ENCODE measurements around the gene PEX14.

PEX14 gene

GRCh38 chr1:10549904-10550664 is 75.3 kb downstream of the PEX14 start:
- DNase-seq (ENCODE audit: low spot score) = no peak

GRCh38 chr1:10553118-10553517 is 78.4 kb downstream of the PEX14 start:
- no peak for DNase-seq (ENCODE audit: low spot score)

DNA sequence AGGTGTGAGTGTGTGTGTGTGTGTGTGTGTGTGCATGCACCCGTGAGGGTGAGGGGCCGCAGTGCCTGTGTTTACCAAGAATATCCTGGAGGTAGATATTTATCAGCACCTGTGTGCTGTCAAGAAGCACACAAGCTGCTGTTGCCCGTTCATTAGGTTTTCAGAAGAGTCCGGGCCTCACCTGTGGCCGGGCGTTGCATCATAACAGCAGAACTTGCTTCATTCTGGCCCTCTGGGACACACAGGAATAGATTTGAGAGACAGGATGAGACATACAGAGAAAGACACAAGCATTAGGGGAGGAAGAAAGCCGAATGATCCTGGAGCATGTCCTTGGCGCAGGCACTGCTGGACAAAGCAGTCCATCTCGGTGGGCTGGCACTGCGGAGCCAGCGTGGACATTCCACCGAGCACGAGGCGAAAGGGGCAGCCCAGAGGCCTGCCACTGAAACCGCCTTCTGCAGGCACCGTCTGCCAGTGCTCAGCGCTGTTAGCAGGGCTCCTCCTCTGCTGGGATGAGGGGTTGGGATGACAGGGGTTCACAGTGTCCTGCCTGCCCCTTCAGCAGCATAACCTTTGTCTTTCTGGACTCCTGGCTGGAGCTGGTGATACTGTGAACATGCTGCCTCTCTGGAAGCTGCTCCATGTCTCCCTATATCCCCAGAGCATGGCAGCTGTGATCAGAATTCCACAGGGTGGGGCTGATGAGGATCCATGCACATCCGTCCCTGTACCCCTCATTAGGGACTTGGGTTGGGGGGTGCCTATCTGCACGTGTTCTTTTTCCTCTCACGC is 81.1 kb downstream of the PEX14 start:
- no peak for DNase-seq (ENCODE audit: low spot score)

DNA sequence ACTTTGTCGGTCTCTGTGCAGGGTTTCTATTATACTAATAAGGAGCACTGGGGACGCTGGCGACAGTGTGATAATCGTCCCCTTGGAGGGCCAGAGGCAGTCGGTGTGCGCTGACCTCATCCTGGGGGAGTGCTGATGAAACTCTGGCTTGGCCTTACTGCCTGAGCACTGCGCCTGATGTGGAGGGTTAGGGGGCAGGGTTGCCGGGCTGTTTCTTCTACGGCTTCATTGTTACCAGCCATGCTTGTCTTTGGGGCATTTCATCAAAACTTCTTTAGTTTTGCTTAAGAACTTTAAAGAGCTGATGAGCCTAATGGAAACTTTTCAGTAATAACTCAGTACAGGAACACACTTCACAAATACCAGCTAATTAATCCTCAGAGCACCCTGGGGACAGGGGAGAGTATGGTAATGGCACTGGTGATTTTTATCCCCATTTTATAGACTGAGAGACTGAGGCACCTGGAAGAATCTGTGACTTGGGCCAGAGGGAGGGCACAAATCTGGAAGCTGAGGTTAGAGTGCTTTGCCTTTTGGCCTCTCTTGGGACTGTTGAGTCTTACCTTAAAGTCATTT is 81.8 kb downstream of the PEX14 start:
- no peak for DNase-seq (ENCODE audit: low spot score)

- no peak for DNase-seq (ENCODE audit: low spot score)
These were observed 83.0 kb downstream of the PEX14 start for GRCh38 chr1:10557714-10558113.

DNA sequence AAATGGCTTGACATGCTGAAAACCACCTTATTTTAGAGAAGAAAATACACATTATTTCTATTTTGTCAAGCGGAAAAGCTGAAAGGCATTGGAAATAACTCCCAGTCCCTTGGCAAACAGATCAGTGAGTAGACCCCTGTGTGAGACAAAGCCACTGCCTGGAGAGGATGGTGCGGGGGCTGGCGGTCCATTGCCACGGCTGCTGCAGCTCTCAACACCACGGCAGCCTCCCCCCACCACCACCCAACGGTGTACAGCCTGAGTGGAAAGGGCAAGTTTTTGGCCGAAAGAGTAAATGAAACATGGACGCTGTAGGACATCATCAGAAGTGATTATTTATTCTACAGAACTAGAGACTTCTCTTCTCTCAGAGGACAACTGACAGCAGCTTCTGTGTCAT is 84.6 kb downstream of the PEX14 start:
- DNase-seq (ENCODE audit: low spot score) = no peak

- no peak for DNase-seq (ENCODE audit: low spot score)
These were observed 86.7 kb downstream of the PEX14 start for GRCh38 chr1:10561497-10561896.

DNA sequence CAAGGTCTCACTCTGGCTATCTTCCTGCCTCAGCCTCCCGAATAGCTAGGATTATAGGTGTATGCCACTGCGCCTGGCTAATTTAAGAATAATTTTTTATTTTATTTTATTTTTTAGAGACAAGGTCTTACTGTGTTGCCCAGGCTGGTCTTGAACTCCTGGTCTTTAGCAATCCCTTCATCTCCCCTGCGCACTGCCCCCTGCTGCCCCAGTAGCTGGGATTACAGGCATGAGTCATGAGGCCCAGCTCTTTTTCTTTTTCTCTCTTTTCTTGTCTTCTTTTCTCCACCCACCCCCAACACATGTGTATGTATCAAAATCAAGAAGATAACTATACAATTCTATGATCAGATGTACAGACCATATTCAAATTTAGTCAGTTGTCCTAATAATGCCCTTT is 87.2 kb downstream of the PEX14 start:
- DNase-seq (ENCODE audit: low spot score) = peak; percentile 26

DNA sequence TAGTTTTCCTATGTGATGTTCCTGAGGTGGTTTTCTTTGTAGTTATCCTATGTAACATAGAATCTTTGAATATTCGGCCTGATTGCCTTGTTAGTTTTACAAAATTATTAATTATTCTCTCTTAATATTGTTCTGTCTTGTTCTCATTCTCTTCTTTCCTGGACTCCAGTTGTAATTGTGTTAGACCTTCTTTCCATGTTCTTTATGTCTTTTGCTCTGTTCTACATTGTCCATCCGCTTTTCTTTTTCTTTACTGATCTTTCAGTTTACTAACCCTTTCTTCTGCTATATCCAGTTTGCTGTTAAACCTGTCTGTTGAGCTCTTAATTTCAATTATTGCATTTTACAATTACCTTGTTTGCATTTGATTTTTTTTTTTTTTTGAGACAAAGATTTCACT is 89.3 kb downstream of the PEX14 start:
- DNase-seq (ENCODE audit: low spot score) = no peak

DNA sequence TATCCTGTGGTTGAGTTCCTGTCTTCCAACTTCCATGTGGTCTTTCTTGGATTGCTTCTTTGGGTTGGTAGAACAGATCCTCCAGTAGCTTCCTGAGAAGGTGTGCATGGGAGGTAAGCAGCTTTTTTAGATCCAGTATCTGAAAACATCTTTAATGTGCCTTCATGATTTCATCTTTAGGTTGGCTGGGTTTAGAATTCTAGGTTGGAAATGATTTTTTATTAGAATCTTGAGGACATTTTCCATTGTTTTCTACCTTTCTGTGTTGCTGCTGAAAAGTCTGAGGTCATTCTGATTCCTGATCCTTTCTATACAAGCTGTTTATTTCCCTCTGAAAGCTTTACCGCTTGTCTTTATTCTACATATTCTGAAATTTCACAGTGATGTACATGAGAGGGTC is 94.8 kb downstream of the PEX14 start:
- DNase-seq (ENCODE audit: low spot score) = no peak

- no peak for DNase-seq (ENCODE audit: low spot score)
These were observed 100.9 kb downstream of the PEX14 start for GRCh38 chr1:10575616-10576015.

DNA sequence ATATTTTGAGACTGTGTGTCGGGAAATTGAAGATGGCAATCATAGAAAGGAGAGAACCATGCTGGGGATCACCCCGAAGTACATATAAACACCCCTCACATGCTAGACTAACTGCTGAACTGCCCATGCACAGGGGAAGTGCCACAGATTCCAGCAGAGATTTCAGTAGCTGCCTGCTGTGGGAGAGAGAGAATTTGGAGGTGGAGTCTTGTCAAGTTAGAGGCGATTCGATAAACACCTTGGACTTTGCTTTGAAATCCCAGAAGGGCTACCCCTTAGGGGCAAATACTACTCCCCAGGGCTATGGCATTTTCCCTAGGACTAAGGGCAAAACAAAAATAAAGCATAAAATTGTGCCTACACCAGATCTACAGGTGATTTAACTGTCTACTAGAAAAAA is 103.3 kb downstream of the PEX14 start:
- no peak for DNase-seq (ENCODE audit: low spot score)

DNA sequence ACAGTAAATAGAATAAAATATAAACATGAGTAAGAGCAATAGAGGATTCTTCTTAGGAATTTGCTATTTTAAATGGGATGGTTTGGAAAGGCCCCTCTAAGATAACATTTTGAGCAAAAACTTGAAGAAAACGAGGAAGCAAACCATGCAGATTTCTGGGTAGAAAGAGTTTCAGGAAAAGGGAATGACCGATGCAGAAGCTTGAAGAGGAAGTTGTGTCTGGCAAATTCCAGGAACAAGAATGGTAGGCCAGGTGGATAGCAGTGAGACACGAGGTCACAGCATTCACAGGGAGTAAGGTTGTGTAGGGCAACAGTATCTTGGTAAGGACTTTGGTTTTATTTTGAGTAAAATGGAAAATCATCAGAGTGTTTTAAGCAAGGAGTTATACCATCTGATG is 108.9 kb downstream of the PEX14 start:
- no peak for DNase-seq (ENCODE audit: low spot score)

- DNase-seq (ENCODE audit: low spot score) = no peak
These were observed 110.5 kb downstream of the PEX14 start for GRCh38 chr1:10585242-10585641.

- no peak for DNase-seq (ENCODE audit: low spot score)
These were observed 111.4 kb downstream of the PEX14 start for GRCh38 chr1:10586125-10586524.

- no peak for DNase-seq (ENCODE audit: low spot score)
These were observed 113.9 kb downstream of the PEX14 start for GRCh38 chr1:10588640-10589039.

DNA sequence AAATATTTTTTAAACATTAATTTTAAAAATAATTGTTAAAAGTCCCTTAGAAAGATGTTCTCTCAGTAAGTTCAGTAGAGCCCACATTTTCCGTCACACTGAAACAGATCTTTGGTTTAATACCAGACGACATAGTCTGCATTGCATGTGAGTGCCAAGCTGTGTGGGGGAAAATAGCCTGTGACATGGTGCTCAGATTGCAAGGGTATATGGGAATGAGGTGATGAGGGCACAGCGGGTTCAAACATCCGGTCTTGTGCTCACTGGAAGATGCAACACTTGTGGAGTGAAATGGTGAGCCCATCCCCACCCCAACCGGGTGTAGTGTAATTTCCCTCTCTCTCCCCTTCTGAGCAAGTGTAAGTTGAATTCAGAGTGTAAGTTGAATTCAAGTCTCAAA is 114.3 kb downstream of the PEX14 start:
- DNase-seq (ENCODE audit: low spot score) = no peak

GRCh38 chr1:10591010-10591409 is 116.3 kb downstream of the PEX14 start:
- no peak for DNase-seq (ENCODE audit: low spot score)

DNA sequence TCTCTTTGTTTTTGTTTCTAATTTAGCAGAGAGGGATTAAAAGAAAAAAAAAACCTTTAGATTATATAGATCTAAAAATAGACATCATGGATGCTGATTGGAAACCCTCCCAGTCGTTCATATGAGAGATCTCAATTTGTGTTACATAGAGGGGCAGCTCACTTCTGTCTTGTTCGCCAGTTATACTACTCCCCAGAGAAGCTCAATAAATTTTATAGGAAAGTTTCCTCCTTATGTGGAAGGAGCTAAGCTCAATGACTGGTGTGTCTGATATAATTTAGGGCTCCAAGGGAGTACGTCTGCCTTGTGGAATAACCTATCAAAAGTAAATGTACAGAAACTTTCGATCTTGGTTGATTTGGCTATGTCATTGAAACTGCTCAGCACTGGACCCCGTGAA is 117.6 kb downstream of the PEX14 start:
- no peak for DNase-seq (ENCODE audit: low spot score)

DNA sequence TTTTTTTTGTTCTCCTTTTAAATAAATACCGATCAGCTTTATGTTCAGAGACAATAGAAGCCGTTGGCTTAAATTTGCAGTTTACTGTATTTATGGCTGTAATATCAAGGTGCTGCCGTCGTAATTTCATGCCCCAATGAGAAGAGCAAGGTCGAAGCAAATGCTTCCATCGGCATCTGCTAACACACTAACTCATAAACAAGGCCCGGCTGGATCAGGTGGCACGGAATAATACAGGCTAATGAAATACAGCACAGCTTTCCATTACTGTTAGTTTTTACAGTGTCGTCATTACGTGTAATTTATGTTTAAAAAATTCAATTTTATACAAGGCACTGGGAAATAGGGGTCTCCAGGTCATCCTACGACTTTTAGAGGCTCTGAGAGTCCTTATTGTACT is 119.0 kb downstream of the PEX14 start:
- no peak for DNase-seq (ENCODE audit: low spot score)

- no peak for DNase-seq (ENCODE audit: low spot score)
These were observed 120.0 kb downstream of the PEX14 start for GRCh38 chr1:10594595-10595223.

DNA sequence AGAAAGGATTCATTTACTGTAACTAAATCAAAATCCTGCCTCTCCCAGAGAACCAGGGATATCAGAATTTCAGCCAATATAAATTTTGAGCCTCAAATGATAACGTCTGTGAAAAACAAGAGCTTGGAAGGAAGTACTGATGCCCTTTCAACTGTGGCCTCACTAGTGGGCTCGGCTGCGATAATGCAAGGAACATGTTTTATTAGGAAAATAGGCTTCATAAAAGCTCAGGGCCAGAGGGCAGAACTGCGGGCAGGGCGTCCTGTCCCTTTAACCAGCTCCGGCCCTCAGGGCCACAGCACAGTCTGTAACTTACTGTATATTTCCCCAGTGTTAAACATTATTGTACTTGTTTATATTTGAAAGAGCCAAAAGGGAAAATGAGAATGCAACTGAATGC is 122.0 kb downstream of the PEX14 start:
- no peak for DNase-seq (ENCODE audit: low spot score)
